ENCODE results near the gene ZNF598.

ZNF598 gene

GRCh38 chr16:1990351-1991134 lies 19.1 kb downstream of the ZNF598 start (continued):
- no peak for TF ChIP-seq PRDM4 (tag by site-specific recombination; IDR thresholded peaks at IDR 0.05)
- TF ChIP-seq ZNF76 (tag by site-specific recombination; IDR thresholded peaks at IDR 0.05; ENCODE audit: borderline replicate concordance, low read depth): no peak
- peak; percentile 58; the same call in 1 of the 2 replicates for TF ChIP-seq HIC1 (tag by site-specific recombination; IDR thresholded peaks at IDR 0.05)
- TF ChIP-seq ZFHX2 (tag by site-specific recombination; conservative IDR thresholded peaks at IDR 0.05): peak; percentile 85
- TF ChIP-seq ZNF148 (tag by site-specific recombination; IDR thresholded peaks at IDR 0.05; ENCODE audit: borderline replicate concordance): no peak
- no peak for TF ChIP-seq ZNF16 (tag by site-specific recombination; IDR thresholded peaks at IDR 0.05; ENCODE audit: low read depth)
- no peak for TF ChIP-seq REST (tag by site-specific recombination; IDR thresholded peaks at IDR 0.05)
- no peak for TF ChIP-seq ZNF645 (tag by site-specific recombination; IDR thresholded peaks at IDR 0.05)
- TF ChIP-seq KLF8 (tag by site-specific recombination; IDR thresholded peaks at IDR 0.05): peak; percentile 46; the same call in 1 of the 2 replicates
- TF ChIP-seq ZBTB11 (tag by site-specific recombination; conservative IDR thresholded peaks at IDR 0.05; ENCODE audit: low read depth): no peak
- no peak for TF ChIP-seq ZNF274 (IDR thresholded peaks at IDR 0.05; ENCODE audit: low read length)
- no peak for TF ChIP-seq ZNF274 (tag by site-specific recombination; IDR thresholded peaks at IDR 0.05; ENCODE audit: borderline replicate concordance)
- no peak for TF ChIP-seq TCF7L2 (IDR thresholded peaks at IDR 0.05; ENCODE audit: borderline replicate concordance, low read depth, low read length)
- TF ChIP-seq ZNF830 (tag by site-specific recombination; IDR thresholded peaks at IDR 0.05; ENCODE audit: low read depth): no peak
- TF ChIP-seq ZNF621 (tag by site-specific recombination; IDR thresholded peaks at IDR 0.05): no peak
- no peak for TF ChIP-seq ZNF324 (tag by site-specific recombination; IDR thresholded peaks at IDR 0.05)
- no peak for TF ChIP-seq ZNF560 (tag by site-specific recombination; IDR thresholded peaks at IDR 0.05; ENCODE audit: borderline replicate concordance)
- TF ChIP-seq ZBTB44 (tag by site-specific recombination; IDR thresholded peaks at IDR 0.05): no peak
- no peak for TF ChIP-seq IKZF3 (tag by site-specific recombination; IDR thresholded peaks at IDR 0.05)
